Mesendoderm (in vitro differentiated cells): ENCODE data around the gene LRIT1.

Experiments
- DNase-seq: peaks from one replicate; pipeline ENCODE4 v3.0.0; 2013
- H2AK5ac ChIP-seq: 2 replicates; pipeline ENCODE4 v1.6.1; 2013; ENCODE audit warnings: low read length, inconsistent platforms
- H2BK120ac ChIP-seq: 2 replicates; pipeline ENCODE4 v1.6.1; 2013; ENCODE audit warnings: low read depth, mild to moderate bottlenecking, low read length, moderate library complexity, mixed read lengths
- H2BK15ac ChIP-seq: replicated peaks from 2 replicates; pipeline ENCODE4 v1.6.1; 2013; ENCODE audit warnings: low read depth, mild to moderate bottlenecking, moderate library complexity
- H2BK5ac ChIP-seq: 2 replicates; pipeline ENCODE4 v1.6.1; 2013; ENCODE audit warnings: low read length, inconsistent platforms
- H3K18ac ChIP-seq: 2 replicates; pipeline ENCODE4 v1.6.1; 2013; ENCODE audit warnings: mild to moderate bottlenecking, low read length, mixed read lengths
- H3K23ac ChIP-seq: one replicate; pipeline ENCODE4 v1.6.1; 2013; ENCODE audit warnings: low read length
- H3K27ac ChIP-seq: 2 replicates; pipeline ENCODE4 v1.5.1; 2013; ENCODE audit warnings: low read depth, mild to moderate bottlenecking, inconsistent platforms, low read length, moderate library complexity
- H3K27me3 ChIP-seq: 2 replicates; pipeline ENCODE4 v1.6.1; 2013; ENCODE audit warnings: low read length, control low read depth, mild to moderate bottlenecking, inconsistent platforms; ENCODE audit not compliant: insufficient read depth, poor library complexity
- H3K36me3 ChIP-seq: 2 replicates; pipeline ENCODE4 v1.6.1; 2013; ENCODE audit warnings: low read length, inconsistent platforms; ENCODE audit not compliant: control insufficient read depth, insufficient read depth
- H3K4ac ChIP-seq: one replicate; pipeline ENCODE4 v1.6.1; 2013; ENCODE audit warnings: low read depth, mild to moderate bottlenecking, low read length, moderate library complexity
- H3K4me1 ChIP-seq: 2 replicates; pipeline ENCODE4 v1.6.1; 2013; ENCODE audit warnings: low read depth, low read length, inconsistent platforms; ENCODE audit not compliant: control insufficient read depth
- H3K4me2 ChIP-seq: 2 replicates; pipeline ENCODE4 v1.6.1; 2013; ENCODE audit warnings: low read length
- H3K4me3 ChIP-seq: 2 replicates; pipeline ENCODE4 v1.5.1; 2013; ENCODE audit warnings: mild to moderate bottlenecking, low read length
- H3K56ac ChIP-seq: one replicate; pipeline ENCODE4 v1.6.1; 2013; ENCODE audit warnings: low read length
- H3K79me1 ChIP-seq: 2 replicates; pipeline ENCODE4 v1.6.1; 2013; ENCODE audit warnings: low read length, inconsistent platforms
- H3K79me2 ChIP-seq: 2 replicates; pipeline ENCODE4 v1.6.1; 2013; ENCODE audit warnings: mild to moderate bottlenecking, low read length; ENCODE audit not compliant: control insufficient read depth, insufficient read depth
- H3K9ac ChIP-seq: 2 replicates; pipeline ENCODE4 v1.6.1; 2013; ENCODE audit warnings: low read length, inconsistent platforms
- H4K5ac ChIP-seq: one replicate; pipeline ENCODE4 v1.6.1; 2013; ENCODE audit warnings: low read length
- H4K8ac ChIP-seq: one replicate; pipeline ENCODE4 v1.6.1; 2013; ENCODE audit warnings: low read depth, mild to moderate bottlenecking, control low read depth, low read length, moderate library complexity
- WGBS: extraction: QIAGEN DNeasy Blood & Tissue Kit; methylation state at CpG from one replicate; pipeline ENCODE4 v1.1.7; 2013; ENCODE audit warnings: low lambda C conversion rate, missing lambda C conversion rate; ENCODE audit not compliant: insufficient coverage; ENCODE audit errors: extremely low coverage; 5-methylcytosine and 5-hydroxymethylcytosine counted together

LRIT1 gene

GRCh38 chr10:84202349-84202748 is 39.0 kb downstream of the LRIT1 start:
- Histone ChIP-seq H3K56ac (no peak overlapping the region), H2BK15ac (no peak overlapping the region), H3K79me1 (no peaks in the 10 kb centered on the region), H3K4me3 (no peak overlapping the region), H3K79me2 (no peaks in the 10 kb centered on the region), H2BK120ac (no peak overlapping the region), H3K9ac (no peak overlapping the region), H3K18ac (no peak overlapping the region), H2AK5ac (no peak overlapping the region), H3K4me2 (no peak overlapping the region), H4K8ac (no peak overlapping the region), H4K5ac (no peak overlapping the region), H3K27ac (no peak overlapping the region), H3K4me1 (no peaks in the 10 kb centered on the region), H3K36me3 (no peaks in the 10 kb centered on the region), H3K4ac (no peak overlapping the region), H2BK5ac (no peak overlapping the region), H3K23ac (no peak overlapping the region), H3K27me3 (no peaks in the 10 kb centered on the region)
- WGBS, result no CpG with 5 or more reads among the region's 5 CpGs
- no peak for DNase-seq

DNA sequence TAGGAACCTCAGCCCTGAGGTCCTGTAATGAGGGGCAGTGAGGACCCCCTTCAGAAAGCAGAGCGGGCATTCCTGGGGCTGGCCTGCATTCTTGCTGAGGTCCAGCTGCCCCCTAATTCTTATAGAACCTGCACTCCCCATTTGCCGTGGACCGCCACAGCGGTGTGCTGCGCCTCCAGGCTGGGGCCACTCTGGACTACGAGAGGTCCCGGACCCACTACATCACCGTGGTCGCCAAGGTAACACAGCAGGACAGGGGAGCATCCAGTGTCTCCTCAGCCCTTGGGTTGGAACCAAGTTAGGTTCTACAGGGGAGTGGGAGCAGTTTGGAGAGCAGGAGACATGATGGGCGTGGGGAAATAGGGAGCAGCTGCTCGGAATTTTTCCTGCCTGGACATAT is 39.7 kb downstream of the LRIT1 start:
- H3K18ac ChIP-seq, result no peak overlapping the region
- H2BK5ac ChIP-seq, result no peak overlapping the region
- no peak overlapping the region for H4K5ac ChIP-seq
- H3K4me1 ChIP-seq, result no peaks in the 10 kb centered on the region
- H3K4me2 ChIP-seq, result no peak overlapping the region
- WGBS, result no CpG with 5 or more reads among the region's 11 CpGs
- H2AK5ac ChIP-seq, result no peak overlapping the region
- no peak overlapping the region for H3K4me3 ChIP-seq
- no peaks in the 10 kb centered on the region for H3K36me3 ChIP-seq
- H3K27ac ChIP-seq, result no peak overlapping the region
- DNase-seq, result no peak
- H3K79me2 ChIP-seq, result no peaks in the 10 kb centered on the region
- no peak overlapping the region for H3K9ac ChIP-seq
- H3K79me1 ChIP-seq, result no peaks in the 10 kb centered on the region
- no peaks in the 10 kb centered on the region for H3K27me3 ChIP-seq
- no peak overlapping the region for H4K8ac ChIP-seq
- no peak overlapping the region for H2BK120ac ChIP-seq
- no peak overlapping the region for H3K4ac ChIP-seq
- no peak overlapping the region for H2BK15ac ChIP-seq
- H3K56ac ChIP-seq, result no peak overlapping the region
- no peak overlapping the region for H3K23ac ChIP-seq

GRCh38 chr10:84201244-84201606 is 40.1 kb downstream of the LRIT1 start:
- no peaks in the 10 kb centered on the region for H3K79me1 ChIP-seq
- no peak for DNase-seq
- H3K4ac ChIP-seq, result no peak overlapping the region
- no peaks in the 10 kb centered on the region for H3K79me2 ChIP-seq
- H2BK5ac ChIP-seq, result no peak overlapping the region
- H3K4me3 ChIP-seq, result no peak overlapping the region
- H3K9ac ChIP-seq, result no peak overlapping the region
- no peak overlapping the region for H4K5ac ChIP-seq
- no peak overlapping the region for H2BK15ac ChIP-seq
- WGBS, result no CpG with 5 or more reads among the region's 6 CpGs
- no peak overlapping the region for H3K56ac ChIP-seq
- no peak overlapping the region for H2BK120ac ChIP-seq
- no peaks in the 10 kb centered on the region for H3K4me1 ChIP-seq
- no peaks in the 10 kb centered on the region for H3K27me3 ChIP-seq
- no peak overlapping the region for H3K27ac ChIP-seq
- no peak overlapping the region for H3K23ac ChIP-seq
- H4K8ac ChIP-seq, result no peak overlapping the region
- no peaks in the 10 kb centered on the region for H3K36me3 ChIP-seq
- no peak overlapping the region for H3K18ac ChIP-seq
- H2AK5ac ChIP-seq, result no peak overlapping the region
- no peak overlapping the region for H3K4me2 ChIP-seq

GRCh38 chr10:84200537-84201243 is 40.7 kb downstream of the LRIT1 start:
- no peak overlapping the region for H3K4me3 ChIP-seq
- no peaks in the 10 kb centered on the region for H3K79me2 ChIP-seq
- H2BK120ac ChIP-seq, result no peak overlapping the region
- H2BK5ac ChIP-seq, result no peak overlapping the region
- H3K23ac ChIP-seq, result no peak overlapping the region
- DNase-seq, result no peak
- no peaks in the 10 kb centered on the region for H3K4me1 ChIP-seq
- H3K56ac ChIP-seq, result no peak overlapping the region
- H3K18ac ChIP-seq, result no peak overlapping the region
- no peak overlapping the region for H3K9ac ChIP-seq
- no peak overlapping the region for H2AK5ac ChIP-seq
- no CpG with 5 or more reads among the region's 11 CpGs for WGBS
- H2BK15ac ChIP-seq, result no peak overlapping the region
- H3K27me3 ChIP-seq, result peaks cover 4% of the 10 kb centered on the region
- no peaks in the 10 kb centered on the region for H3K36me3 ChIP-seq
- H4K5ac ChIP-seq, result no peak overlapping the region
- no peak overlapping the region for H3K4me2 ChIP-seq
- no peak overlapping the region for H4K8ac ChIP-seq
- H3K27ac ChIP-seq, result no peak overlapping the region
- H3K79me1 ChIP-seq, result no peaks in the 10 kb centered on the region
- H3K4ac ChIP-seq, result no peak overlapping the region

DNA sequence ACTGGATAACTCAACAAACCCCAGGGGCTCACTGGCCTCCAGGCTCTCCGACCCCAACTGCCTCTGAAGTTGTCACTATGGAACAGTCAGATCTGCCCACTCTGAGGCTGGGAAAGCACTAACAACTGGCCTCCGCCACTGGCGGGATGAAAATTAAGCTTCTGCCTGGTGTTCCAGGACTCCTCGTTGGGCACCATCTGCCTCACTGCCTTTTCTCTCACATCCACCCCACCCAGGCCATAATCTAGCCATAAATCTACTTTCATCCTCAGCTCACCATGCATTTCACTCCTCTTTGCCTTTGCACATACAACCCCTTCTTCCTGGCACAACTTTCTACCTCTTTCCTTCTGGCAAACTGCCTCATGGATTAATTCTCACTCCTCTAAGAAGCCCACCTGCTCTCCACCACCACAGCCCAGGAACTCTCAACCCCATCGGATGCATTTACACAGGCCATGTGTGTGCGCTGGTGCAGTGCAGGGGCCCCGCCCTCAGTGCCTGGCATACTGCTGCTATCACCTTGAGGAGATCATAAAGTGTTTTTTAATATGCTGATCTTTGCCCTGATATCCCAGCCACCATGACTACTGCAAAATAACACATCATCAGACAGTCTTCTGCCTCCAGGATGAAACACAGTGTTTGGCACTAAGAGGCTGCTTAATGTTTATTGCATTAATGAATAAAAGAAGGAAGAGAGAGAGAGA is 43.0 kb downstream of the LRIT1 start:
- Histone ChIP-seq H2AK5ac (no peak overlapping the region), H4K8ac (no peak overlapping the region), H3K4me2 (no peak overlapping the region), H3K9ac (no peak overlapping the region), H2BK120ac (no peak overlapping the region), H3K27ac (no peak overlapping the region), H3K4me1 (no peaks in the 10 kb centered on the region), H3K23ac (no peak overlapping the region), H3K4me3 (no peak overlapping the region), H3K79me1 (no peaks in the 10 kb centered on the region), H3K18ac (no peak overlapping the region), H3K36me3 (no peaks in the 10 kb centered on the region), H3K27me3 (peaks cover 18% of the 10 kb centered on the region), H3K56ac (no peak overlapping the region), H2BK15ac (no peak overlapping the region), H2BK5ac (no peak overlapping the region), H3K79me2 (no peaks in the 10 kb centered on the region), H4K5ac (no peak overlapping the region), H3K4ac (no peak overlapping the region)
- no peak for DNase-seq
- no CpG with 5 or more reads among the region's 7 CpGs for WGBS
